Tibial nerve (tissue), 3 donors: ENCODE data around the gene ITPKB.

ENCODE experiments used
- CTCF ChIP-seq, 5 experiments: fragments of 200-600 bp in 3 of 5; fragments of 450-650 bp in 2 of 5; sonication (generic) in 3 of 5; IDR thresholded peaks; one replicate each; pipeline ENCODE4 v1.5.1; 2016 to 2019; ENCODE audit warnings: antibody characterized with exemption in 5 of 5, mild to moderate bottlenecking in 3 of 5, moderate library complexity in 2 of 5
- POLR2A ChIP-seq, 2 donors: fragments of 450-650 bp; IDR thresholded peaks; one replicate each; pipeline ENCODE4 v1.6.1; 2017; ENCODE audit warnings: antibody characterized with exemption in 2 of 2, mild to moderate bottlenecking in 2 of 2, moderate library complexity in 2 of 2

GRCh38 chr1:226633541-226634165 lies 105.4 kb downstream of the ITPKB start:
- no peak for TF ChIP-seq POLR2A (IDR thresholded peaks at IDR 0.05)
- no peak for TF ChIP-seq CTCF (IDR thresholded peaks at IDR 0.05)
